Spinal cord (tissue), 10 donors: ENCODE measurements around the gene SLC39A5. TPM values are rescaled to one million over a fixed set of nuclear protein-coding genes. Genes with fewer than 3 reads are reported as not detected.

ENCODE experiments used
- DNase-seq, 6 donors: peaks; one replicate each; pipeline versions ENCODE4 v3.0.0 to v3.0.0-alpha.2; 2013 to 2015; ENCODE audit warnings: low spot score in 6 of 6, low read depth in 4 of 6
- H3K27ac ChIP-seq: one replicate; pipeline ENCODE4 v1.5.1; 2013; ENCODE audit warnings: low read depth, low read length, control low read depth
- H3K27me3 ChIP-seq: one replicate; pipeline ENCODE4 v1.6.1; 2013; ENCODE audit warnings: low read length; ENCODE audit not compliant: control insufficient read depth, insufficient read depth
- H3K36me3 ChIP-seq: one replicate; pipeline ENCODE4 v1.6.1; 2013; ENCODE audit warnings: low read length; ENCODE audit not compliant: control insufficient read depth, insufficient read depth
- H3K4me1 ChIP-seq: one replicate; pipeline ENCODE4 v1.6.1; 2013; ENCODE audit warnings: low read length; ENCODE audit not compliant: control insufficient read depth, insufficient read depth
- H3K4me3 ChIP-seq: one replicate; pipeline ENCODE4 v1.5.1; 2013; ENCODE audit warnings: low read depth, low read length, control low read depth
- H3K9me3 ChIP-seq: one replicate; pipeline ENCODE4 v1.6.1; 2013; ENCODE audit warnings: low read length; ENCODE audit not compliant: control insufficient read depth, insufficient read depth
- WGBS: methylation state at CpG from one replicate; pipeline ENCODE4 v1.1.5; 2013; ENCODE audit warnings: missing lambda C conversion rate; ENCODE audit not compliant: insufficient coverage; 5-methylcytosine and 5-hydroxymethylcytosine counted together
- long read RNA-seq, 4 donors: transcript quantifications; one replicate each; lab custom pipeline, GENCODE V29; 2026
- polyA plus RNA-seq, 2 donors: library from polyadenylated mRNA; unstranded; fragments of 120-200 nt; gene quantifications; one replicate each; pipeline ENCODE4 v1.2.1, GENCODE V29; 2013; ENCODE audit not compliant: insufficient read length in 2 of 2
- total RNA-seq, 2 donors: library from RNA; depleted of rRNA in 1 of 2; stranded (reverse); fragments of 120-200 nt in 1 of 2; fragments of >200 nt in 1 of 2; gene quantifications; one replicate each; pipeline versions ENCODE4 v1.2.3 to v1.2.4, GENCODE V29; 2013 to 2014
- donor health status: healthy.

Gene SLC39A5
- total RNA-seq (under 1 TPM in 1 of 2 donors, not detected in 1; 0.66 TPM), polyA plus RNA-seq (1 to 10 TPM in 1 of 2 donors, under 1 TPM in 1; 0.60 to 1.9 TPM)
- long read RNA-seq, donor 1: 0 reads
- long read RNA-seq, donor 2: 0 reads
- long read RNA-seq, donor 3: 0 reads
- long read RNA-seq, donor 4: 0 reads

- 80% methylated on average over 3 of the region's 4 CpGs for WGBS
- DNase-seq: no peak
- no peak within 1 kb of the TSS for H3K4me3 ChIP-seq
- H3K36me3 ChIP-seq: peaks cover 17% of the 10 kb centered on the region
- H3K27ac ChIP-seq: no peak within 1 kb of the TSS
- H3K4me1 ChIP-seq: peaks cover 6% of the 10 kb centered on the region
- no peaks in the 10 kb centered on the region for H3K27me3 ChIP-seq
- H3K9me3 ChIP-seq: no peaks in the 10 kb centered on the region
Measured at GRCh38 chr12:56229916-56230431, at the start of gene SLC39A5. Gene SLC39A5 (plus strand): TSS chr12:56230051. CDS start chr12:56231275, 1,224 bp downstream.

GRCh38 chr12:56186957-56187356 lies 42.9 kb upstream of the SLC39A5 start:
- no peak overlapping the region for H3K27ac ChIP-seq
- H3K4me1 ChIP-seq: peaks cover 15% of the 10 kb centered on the region
- no peak overlapping the region for H3K4me3 ChIP-seq
- WGBS: no CpG with 5 or more reads among the region's 2 CpGs
- no peaks in the 10 kb centered on the region for H3K9me3 ChIP-seq
- no peaks in the 10 kb centered on the region for H3K27me3 ChIP-seq
- no peak for DNase-seq
- peaks cover 36% of the 10 kb centered on the region for H3K36me3 ChIP-seq

- 5% methylated on average over 4 of the region's 10 CpGs for WGBS
Measured at GRCh38 chr12:56188131-56188777, 41.6 kb upstream of the SLC39A5 start.

GRCh38 chr12:56188778-56189098 lies 41.1 kb upstream of the SLC39A5 start:
- WGBS: 0% methylated on average over 12 of the region's 17 CpGs
- Histone ChIP-seq H3K9me3 (no peaks in the 10 kb centered on the region), H3K36me3 (peaks cover 20% of the 10 kb centered on the region), H3K4me1 (peaks cover 15% of the 10 kb centered on the region), H3K27ac (peak overlapping the region; percentile 88), H3K27me3 (no peaks in the 10 kb centered on the region), H3K4me3 (peak overlapping the region; percentile 99)
- no peak for DNase-seq

More at GRCh38 chr12:56188131-56188777, 41.6 kb upstream of the SLC39A5 start:
- peaks cover 15% of the 10 kb centered on the region for H3K4me1 ChIP-seq
- H3K27me3 ChIP-seq: no peaks in the 10 kb centered on the region
- H3K4me3 ChIP-seq: peak overlapping the region; percentile 99
- H3K27ac ChIP-seq: peak overlapping the region; percentile 88
- DNase-seq: peak in 2 of 6 donors; percentile 31 to 39
- no peaks in the 10 kb centered on the region for H3K9me3 ChIP-seq
- H3K36me3 ChIP-seq: peaks cover 24% of the 10 kb centered on the region

GRCh38 chr12:56189099-56189917 lies 40.5 kb upstream of the SLC39A5 start, which contains the start of gene SMARCC2:
Gene SMARCC2 (minus strand): TSS chr12:56189483. CDS start chr12:56189461, 22 bp downstream.
- Histone ChIP-seq H3K4me1 (peaks cover 15% of the 10 kb centered on the region), H3K36me3 (peaks cover 16% of the 10 kb centered on the region), H3K9me3 (no peaks in the 10 kb centered on the region), H3K27ac (peak within 1 kb of the TSS; percentile 97), H3K4me3 (peak within 1 kb of the TSS; percentile 99), H3K27me3 (no peaks in the 10 kb centered on the region)
- under 1% methylated on average over 90 of the region's 93 CpGs for WGBS
- DNase-seq: peak in 5 of 6 donors; percentile 65 to 94 (median 78)

- Histone ChIP-seq H3K9me3 (no peaks in the 10 kb centered on the region), H3K36me3 (peaks cover 15% of the 10 kb centered on the region), H3K4me1 (peaks cover 15% of the 10 kb centered on the region), H3K4me3 (peak overlapping the region; percentile 99), H3K27me3 (no peaks in the 10 kb centered on the region), H3K27ac (peak overlapping the region; percentile 97)
- peak; percentile 89 to 98 (median 94) for DNase-seq
- WGBS: 0% methylated on average over 25 of the region's 42 CpGs
Measured at GRCh38 chr12:56189918-56190694, 39.7 kb upstream of the SLC39A5 start.

GRCh38 chr12:56190695-56191155 lies 39.1 kb upstream of the SLC39A5 start:
- Histone ChIP-seq H3K36me3 (peaks cover 8% of the 10 kb centered on the region), H3K4me3 (peak overlapping the region; percentile 99), H3K27ac (peak overlapping the region; percentile 97), H3K4me1 (peaks cover 15% of the 10 kb centered on the region), H3K27me3 (no peaks in the 10 kb centered on the region), H3K9me3 (no peaks in the 10 kb centered on the region)
- peak in 1 of 6 donors; percentile 22 for DNase-seq
- 7% methylated on average over 6 of the region's 9 CpGs for WGBS

- Histone ChIP-seq H3K27ac (no peak overlapping the region), H3K27me3 (no peaks in the 10 kb centered on the region), H3K4me3 (no peak overlapping the region), H3K36me3 (no peaks in the 10 kb centered on the region), H3K4me1 (peaks cover 15% of the 10 kb centered on the region), H3K9me3 (no peaks in the 10 kb centered on the region)
- no peak for DNase-seq
Measured at GRCh38 chr12:56192582-56192981, 37.3 kb upstream of the SLC39A5 start.

GRCh38 chr12:56193025-56193578 lies 36.7 kb upstream of the SLC39A5 start:
- peaks cover 10% of the 10 kb centered on the region for H3K4me1 ChIP-seq
- H3K27ac ChIP-seq: no peak overlapping the region
- DNase-seq: peak in 5 of 6 donors; percentile 52 to 96 (median 68)
- no peaks in the 10 kb centered on the region for H3K9me3 ChIP-seq
- H3K4me3 ChIP-seq: no peak overlapping the region
- 0% methylated on average over 1 of the region's 1 CpG for WGBS
- H3K36me3 ChIP-seq: no peaks in the 10 kb centered on the region
- no peaks in the 10 kb centered on the region for H3K27me3 ChIP-seq
